HG03565 (cell line): ENCODE measurements around the gene STK39.

Source experiments
- ATAC-seq: cut with Tn5 transposase; IDR thresholded peaks from one replicate; pipeline ENCODE4 v1.9.1; 2021; ENCODE audit warnings: mild to moderate bottlenecking, moderate library complexity; ENCODE audit not compliant: unreplicated experiment

Gene STK39

GRCh38 chr2:168165985-168166901 lies 81.2 kb downstream of the STK39 start:
- no peak for ATAC-seq

DNA sequence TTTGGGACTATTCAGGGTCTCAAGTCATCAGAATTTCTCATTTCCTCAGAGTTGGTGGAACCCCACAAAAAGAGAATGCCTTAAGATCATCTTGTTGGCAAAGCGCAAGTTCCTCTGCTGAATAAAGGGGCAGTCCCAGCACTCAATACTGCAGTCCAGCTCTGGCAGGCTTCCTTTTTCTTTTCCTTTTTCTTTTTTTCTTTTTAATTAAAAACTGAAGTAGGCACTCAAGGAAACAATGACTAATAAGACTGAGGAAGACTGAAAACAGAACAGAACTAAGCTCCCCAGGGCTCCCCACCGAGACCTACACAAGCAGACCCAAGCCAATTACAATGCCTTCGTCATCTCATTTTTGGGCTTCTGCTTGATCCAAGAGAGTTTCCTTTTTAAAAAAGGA lies 82.0 kb downstream of the STK39 start:
- ATAC-seq = no peak

DNA sequence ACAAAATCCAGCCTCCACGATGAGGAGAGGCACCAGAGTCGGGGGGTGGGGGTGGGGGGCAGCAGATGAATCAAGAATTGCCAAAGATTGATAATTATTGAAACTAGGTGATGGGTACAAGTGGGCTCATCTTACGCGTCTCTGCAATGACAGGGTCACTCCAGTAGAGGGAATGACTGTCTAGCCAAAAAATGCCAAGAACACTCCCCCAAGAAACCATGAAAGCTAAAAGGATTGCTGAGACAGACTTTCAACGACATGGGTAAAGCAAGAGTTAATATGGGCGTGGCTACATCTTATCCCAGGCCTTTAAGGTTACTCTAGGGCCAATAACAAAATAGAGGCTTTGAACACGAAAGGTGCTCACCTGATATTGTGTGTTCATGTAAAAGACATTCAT lies 86.5 kb downstream of the STK39 start:
- no peak for ATAC-seq

- no peak for ATAC-seq
Observed at GRCh38 chr2:168159754-168160585, 87.4 kb downstream of the STK39 start.

DNA sequence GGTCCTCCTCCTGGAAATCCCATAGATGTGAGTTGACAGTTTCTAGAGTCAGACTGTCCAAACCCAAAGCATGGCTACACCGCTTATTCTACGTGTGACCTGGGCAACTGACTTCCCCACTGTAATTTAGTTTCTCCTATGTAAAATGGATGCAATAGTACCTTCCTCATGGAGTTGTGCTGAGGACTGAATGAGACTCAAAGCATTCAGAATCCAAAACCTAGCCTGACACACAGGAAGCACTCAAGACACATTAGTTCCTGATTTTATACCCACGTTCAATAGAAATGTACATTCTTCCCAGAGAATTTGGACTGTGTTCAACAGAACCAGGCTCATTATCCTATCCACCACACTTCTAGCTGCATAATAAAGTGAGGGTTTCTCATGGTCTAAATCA lies 88.8 kb downstream of the STK39 start:
- ATAC-seq = no peak

GRCh38 chr2:168157926-168158325 lies 89.5 kb downstream of the STK39 start:
- ATAC-seq = no peak

- no peak for ATAC-seq
Observed at GRCh38 chr2:168157070-168157469, 90.3 kb downstream of the STK39 start.

GRCh38 chr2:168156661-168157060 lies 90.7 kb downstream of the STK39 start:
- no peak for ATAC-seq

DNA sequence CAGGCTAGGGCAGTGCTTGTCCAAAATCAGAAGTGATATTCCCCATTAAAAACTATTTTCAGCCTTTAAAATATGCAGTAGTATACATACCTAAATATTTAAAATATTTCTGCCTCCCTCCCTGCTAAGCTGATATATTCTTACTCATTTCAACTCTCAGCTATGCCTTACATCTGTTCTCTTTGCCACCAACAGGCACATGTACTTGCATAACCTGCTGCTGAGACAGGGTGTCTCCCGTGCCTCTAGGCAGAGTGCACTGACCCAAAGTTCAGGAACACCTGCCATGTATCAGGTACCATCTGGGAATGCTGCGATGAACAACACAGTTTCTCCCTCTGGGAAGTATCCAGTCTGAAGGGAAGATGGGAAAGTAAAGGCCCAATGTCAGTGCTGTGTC lies 91.7 kb downstream of the STK39 start:
- ATAC-seq = no peak

DNA sequence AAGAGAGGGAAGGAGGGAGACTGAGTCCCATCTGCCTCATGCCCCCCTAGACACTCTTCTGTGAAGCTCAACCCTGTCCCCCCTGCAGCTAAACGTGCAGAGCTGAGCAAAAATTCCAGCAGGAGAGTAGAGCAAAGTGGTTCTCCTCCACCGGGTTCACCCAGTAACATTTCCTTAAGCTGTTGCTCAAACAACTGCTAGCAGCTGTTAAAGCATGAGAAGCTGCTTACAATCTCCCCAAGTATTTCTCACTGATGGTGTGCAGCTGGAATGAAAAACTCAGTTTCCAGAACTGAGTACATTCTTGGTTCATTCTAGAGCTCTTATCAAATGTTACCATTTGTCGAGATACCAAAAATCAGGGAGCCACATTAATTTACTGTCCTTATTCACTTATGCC lies 92.3 kb downstream of the STK39 start:
- no peak for ATAC-seq

DNA sequence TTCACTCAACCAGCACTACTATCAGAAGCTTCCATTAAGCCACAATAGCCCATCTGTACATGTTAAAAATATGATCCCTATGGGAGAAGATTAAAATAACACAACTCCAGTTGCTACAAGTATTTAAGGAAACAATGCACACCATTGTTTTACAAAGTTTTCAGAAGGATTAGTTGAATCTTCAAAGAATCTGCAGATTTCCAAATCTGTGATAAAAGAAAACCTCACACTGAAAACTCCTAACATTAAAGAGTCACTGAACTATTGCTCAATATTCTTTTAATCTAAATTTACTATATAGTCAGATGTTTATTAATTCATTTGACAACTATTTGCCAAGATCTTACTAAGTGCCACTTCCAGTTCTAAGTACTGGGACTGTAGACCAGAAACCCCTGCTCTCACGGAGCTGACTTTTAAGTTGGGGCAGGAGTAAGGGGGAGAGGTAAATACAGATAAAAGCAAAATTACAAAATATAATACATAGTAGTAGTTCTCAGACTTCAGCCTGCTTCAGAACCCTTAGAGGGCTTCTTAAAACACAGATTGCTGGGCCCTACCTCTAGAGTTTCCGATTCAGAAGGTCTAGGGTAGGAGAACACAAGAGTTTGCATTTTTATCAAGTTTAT lies 94.4 kb downstream of the STK39 start:
- ATAC-seq = no peak

GRCh38 chr2:168149986-168150385 lies 97.4 kb downstream of the STK39 start:
- no peak for ATAC-seq

DNA sequence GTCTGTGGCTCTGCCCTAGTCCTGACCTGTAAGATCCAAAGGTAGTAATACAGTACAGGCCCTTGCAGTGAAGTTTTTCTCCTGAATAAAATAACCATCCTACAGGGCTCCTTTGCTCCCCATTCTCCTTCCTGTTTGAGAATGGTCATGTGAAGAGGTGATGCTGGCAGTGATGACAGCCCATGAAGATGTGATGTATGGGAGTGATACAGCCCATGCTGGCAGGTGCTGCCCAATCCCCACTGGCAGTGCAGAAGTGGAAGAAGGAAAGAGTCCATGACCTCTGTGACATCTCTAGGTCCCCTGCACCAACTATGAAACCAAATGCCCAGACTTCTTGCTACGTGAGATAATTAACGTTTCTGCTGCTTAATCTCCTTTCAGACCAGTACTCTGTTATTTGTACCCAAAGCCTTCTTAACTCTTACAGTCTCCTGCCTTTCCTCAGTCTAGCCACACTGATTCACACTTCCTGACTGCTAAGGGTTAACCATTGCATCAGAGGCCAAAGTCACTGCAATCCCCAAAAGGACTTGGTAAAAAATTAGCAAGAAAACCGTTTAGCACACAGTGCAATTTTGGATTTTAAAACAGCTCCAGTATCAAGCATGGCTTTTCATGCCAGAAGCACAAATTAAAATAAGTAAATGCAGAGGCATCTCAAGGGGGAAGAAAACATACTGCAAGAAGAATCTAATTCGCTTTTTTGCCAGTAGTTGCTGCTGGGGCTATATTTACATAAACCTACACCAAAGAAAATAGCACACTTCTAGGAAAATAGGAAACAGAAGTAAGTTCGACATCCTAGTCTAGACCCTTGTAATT lies 98.0 kb downstream of the STK39 start:
- no peak for ATAC-seq

DNA sequence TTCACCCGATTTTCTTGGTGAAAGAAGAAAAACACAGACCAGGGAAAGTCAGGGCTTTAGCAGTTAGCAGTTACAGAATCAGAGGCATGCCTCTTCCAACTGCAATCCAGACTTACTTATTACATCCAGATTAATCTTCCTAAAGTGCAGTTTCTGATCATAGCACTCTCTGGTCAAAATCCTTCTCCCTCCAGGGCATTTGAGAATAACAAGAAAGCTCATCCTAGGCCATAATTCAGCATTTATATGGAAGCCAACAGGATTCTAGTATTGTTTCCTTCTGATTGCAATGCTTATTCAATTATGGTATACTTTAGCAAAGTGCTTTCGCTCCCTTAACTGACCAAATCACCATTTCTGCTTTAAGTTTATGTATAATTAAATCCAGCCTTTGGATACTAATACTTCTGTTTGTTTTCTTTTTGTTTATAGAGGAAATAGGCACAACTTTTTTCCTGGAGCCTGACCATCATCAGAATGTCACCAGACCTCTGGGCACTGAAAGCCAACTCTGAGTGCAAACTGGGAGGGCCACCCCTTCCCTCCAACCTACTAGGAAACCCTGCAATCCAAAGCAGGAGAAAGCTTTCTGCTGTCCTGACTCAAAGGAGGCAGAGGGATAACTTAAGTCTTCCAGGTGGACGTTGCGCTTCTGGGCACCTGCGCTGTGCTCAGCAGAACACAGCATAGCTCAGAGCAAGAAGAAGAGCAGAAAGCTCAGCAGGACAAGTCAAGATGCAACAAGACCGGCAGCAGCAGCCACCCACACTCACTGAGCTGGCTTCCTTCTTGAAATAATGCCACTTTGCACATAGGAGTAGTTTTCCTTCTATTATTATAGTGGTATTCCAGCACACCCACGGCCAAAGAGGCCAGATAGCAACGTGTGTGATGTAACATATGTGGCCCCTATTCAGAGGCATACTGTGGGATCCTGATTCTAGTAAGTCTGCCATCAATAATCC lies 99.3 kb downstream of the STK39 start:
- ATAC-seq = no peak

DNA sequence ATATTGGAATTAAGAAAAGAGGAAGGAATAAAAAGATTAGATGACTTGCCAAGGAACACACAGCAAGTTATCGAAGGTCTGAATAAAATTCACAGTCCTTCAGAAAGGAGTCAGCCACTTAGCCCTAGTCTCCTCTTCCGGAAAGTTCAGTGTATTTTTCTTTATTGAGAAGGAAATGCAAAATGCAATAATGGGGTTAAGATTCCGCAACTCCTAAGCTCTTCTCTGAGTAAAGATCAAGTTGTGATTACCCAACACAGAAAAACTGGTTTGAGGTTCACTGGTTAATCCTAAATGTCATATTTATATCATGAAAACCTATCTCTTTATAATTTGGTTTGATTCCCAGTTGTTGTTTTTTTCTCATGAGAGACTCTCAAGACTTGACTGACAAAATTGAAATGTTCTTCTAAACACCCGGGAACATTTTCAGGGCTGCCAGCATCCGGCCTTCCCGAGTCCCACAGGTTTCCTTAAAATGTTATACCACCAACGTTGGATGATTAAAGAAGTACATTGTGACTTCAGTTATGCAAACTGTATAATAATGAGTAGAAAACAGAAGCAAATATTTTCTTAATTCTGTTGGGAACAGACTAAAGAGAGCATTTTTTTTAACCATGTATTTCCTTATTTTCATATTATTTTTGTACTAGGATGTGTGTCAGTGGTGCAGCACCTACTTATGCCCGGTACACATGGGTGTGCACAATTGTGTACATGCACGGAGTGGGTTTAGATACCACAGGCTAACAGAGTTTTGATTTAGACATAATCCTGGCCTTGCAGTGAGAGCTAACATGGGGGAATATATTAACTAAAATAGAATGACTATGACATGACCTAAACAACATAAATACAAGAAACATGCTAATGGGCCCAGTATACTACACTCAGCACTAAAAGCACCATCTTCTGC lies 100.2 kb downstream of the STK39 start:
- no peak for ATAC-seq

DNA sequence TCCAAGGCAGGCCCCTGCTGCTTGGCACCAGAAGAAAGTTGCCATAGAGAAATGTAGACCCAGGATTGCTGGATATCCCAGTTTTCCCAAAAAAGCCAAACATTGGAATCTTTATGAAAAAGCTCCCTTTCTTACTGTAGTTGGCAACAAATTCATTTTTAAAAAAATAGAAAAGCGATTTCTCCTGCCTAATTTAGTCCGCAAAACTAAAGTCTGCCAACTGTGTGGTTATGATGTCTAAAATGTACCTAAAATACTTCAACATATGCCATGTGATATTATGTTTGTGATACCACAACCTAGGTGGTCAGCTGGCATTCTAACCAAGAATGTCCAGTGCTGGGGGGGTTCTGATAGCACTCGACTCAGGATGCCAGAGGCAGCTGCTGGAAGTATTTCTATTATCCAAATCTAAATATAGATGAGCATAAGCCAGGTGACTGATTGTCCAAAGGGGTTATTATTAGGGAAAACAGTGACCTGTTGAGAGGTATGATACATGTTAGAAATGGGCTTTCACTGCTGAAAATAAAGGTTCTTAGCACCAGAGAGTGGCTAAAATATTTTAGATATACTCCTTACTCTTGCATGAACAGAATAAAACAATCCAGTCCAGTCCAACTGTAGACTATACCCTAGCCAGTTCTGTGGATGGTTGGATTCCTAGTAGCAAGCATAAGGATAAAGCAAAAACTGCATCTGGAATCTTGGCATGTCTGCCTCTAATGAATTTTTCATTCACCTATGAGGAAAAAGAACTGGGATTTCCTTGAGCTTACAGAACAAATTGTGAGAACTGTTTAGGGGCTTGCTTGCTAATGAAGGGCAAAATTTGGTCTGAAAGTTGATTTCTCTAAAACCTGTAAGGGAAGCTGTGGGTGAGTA lies 101.7 kb downstream of the STK39 start:
- no peak for ATAC-seq

DNA sequence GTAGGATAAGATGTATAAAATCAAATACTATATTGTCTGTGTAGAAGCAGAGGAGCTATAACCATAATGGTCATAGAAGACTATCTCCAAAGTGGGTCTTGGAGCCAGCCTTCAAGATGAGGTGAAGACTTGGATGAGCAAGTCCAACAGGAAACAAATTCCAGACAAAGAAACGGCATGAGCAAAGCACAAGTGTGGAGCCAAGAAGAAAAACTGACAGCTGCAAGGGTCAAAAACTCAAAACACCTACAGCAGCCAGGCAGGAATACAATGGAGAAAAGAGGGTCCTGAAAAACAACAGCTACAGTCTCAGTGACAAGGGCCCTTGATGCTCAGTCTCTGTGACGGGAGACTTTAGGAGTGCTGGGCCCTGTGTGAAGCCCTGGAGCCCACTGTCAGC lies 102.4 kb downstream of the STK39 start:
- ATAC-seq = no peak
